K562 treated with DMSO at 1 percent for 4 hours (cell line): ENCODE data around the gene RECQL5. TPM values are rescaled to one million over a fixed set of nuclear protein-coding genes. Genes with fewer than 3 reads are reported as not detected.

Experiments
- total RNA-seq: library from RNA; unstranded; fragments of 300-600 nt; gene quantifications from 2 replicates; pipeline ENCODE4 v1.2.3, GENCODE V29; 2022; ENCODE audit not compliant: insufficient read depth

Gene RECQL5
- total RNA-seq, result 19.1 and 20.5 TPM in 2 replicates

DNA sequence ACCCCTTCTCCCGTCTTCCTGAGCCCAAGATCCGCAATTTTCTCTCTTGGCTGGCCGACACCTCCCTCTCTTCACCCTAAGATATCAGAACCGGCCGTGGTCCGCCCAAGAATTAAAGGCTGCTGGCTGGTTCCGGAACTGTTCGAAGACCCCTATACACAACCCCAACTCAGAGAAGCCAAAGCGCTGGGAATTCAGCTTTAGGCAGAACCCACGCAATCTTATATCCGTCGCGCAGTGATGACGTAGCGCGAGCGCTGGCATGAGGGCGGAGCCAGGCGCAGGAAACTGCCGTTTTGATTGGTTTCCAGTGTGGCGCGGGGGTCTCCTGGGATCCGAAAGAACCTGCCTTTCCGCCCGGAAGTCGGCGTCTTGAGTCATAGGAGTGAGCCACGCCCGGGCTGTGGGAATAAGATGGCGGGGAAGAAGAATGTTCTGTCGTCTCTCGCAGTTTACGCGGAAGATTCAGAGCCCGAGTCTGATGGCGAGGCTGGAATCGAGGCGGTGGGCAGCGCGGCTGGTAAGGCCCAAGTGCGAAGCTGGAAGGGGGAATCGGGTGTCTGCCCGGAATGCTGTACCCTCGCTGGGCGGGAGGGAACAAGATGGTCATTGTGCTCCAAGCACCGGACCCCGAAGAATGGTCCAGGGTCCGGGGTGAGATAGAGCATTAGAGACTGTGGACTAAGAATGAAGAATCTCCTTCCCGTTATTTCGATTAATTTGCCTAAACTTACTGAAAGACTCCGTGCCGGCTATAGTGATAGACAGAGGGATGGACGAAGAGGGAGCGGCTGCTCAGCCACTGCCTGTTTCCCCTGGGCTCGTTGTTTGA lies at the start of gene RECQL5, which contains the start of gene SAP30BP:
Gene RECQL5 (minus strand): TSS at position 196 of the 832 bp plus-strand sequence. CDS start 597 bp downstream, outside the sequence.
Gene SAP30BP (plus strand): TSS at position 380 of the 832 bp plus-strand sequence. CDS start 35 bp downstream, at position 415.

DNA sequence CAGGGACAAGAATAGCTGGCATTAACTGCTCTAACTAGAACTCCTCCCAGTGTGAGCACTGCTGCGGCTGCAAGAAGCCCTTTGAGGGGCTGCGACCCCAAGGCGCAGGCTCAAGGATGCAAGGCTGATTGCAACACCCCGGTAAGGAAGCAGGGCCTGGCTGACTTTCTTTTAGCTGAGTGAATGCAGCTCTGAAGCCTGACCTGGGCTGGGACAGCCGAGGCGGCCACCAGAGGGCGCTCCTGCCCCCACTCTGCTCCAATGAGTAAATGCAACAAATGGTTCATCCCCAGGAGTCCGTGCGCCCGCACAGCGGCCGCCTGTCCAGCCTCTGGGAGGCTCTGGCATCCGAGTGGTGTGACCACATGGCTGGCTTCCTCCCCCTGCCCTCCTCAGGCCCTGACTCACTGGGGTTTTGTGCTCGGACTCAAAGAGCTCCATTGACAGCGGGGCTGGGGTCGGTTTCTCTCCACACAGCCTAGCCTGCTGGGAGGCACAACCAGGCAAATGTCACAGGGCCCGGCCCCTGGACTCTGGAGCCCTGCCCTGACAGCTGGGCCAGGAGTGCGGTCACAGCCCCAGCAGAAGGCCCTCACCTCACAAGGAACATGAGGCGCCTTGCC lies 34.0 kb downstream of the RECQL5 start, which contains the start of gene SMIM5:
Gene SMIM5 (plus strand): TSS at position 572 of the 623 bp plus-strand sequence. CDS start 6,768 bp downstream, outside the sequence.

DNA sequence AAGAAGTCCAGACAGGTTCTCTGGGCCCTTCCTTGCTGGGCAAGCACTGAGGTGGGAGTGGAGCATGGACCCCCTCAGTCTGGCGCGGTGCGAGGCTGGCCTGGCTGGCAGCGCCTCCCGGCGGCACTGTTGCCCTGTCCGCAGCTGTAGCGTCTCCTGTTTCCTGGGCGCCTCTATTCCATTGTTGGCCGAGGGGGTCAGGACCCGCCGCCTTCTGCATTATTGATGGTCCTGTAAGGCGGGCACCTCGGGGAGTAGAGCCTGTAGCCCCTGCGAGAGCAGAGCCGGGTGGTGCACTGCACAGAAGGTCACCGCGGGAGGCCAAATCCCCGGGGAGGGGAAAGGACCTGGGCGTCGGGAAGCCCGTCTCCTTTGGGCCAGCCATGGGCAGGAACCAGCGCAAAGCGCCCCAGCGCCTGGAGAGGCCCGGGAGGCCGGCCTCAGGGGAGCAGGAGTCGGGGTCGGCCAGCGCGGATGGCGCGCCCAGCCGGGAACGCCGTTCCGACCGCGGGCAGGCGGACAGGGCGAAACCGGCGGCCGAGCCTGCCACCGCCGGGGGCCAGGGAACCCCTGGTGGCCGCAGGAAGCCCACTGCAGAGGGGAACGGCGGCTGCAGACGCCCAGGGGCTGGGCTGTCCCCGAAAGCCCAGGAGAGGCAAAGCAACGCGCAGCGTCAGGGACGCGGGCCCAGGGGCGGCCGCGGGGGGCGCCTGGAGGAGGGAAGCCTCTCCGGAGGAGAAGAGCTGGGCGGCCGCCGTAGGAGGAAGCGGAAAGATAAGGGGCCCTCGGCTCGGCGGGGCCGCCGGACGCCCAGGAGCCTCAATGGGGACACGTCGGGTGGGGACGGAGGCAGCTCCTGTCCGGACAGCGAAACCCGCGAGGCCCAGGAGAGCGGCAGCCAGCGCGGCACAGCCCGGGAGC lies 79.0 kb downstream of the RECQL5 start, which contains the start of gene MYO15B:
Gene MYO15B (plus strand): TSS at position 126 of the 921 bp plus-strand sequence. CDS start 258 bp downstream, at position 384.

Other genes starting within 250 kb of the RECQL5 start
- gene TMEM94, start 210.5 kb downstream of the RECQL5 start, total RNA-seq, result 20.6 and 46.7 TPM in 2 replicates
- 3.1 and 4.5 TPM in 2 replicates for gene CASKIN2, start 151.6 kb downstream of the RECQL5 start, total RNA-seq
- 24.1 and 27.1 TPM in 2 replicates for gene TSEN54, start 150.6 kb downstream of the RECQL5 start, total RNA-seq
- 23.7 and 29.6 TPM in 2 replicates for gene LLGL2, start 141.5 kb downstream of the RECQL5 start, total RNA-seq
- gene MYO15B, start 79.4 kb downstream of the RECQL5 start, total RNA-seq, result 0.29 and 1.2 TPM in 2 replicates
- gene SMIM5, start 33.7 kb downstream of the RECQL5 start, total RNA-seq, result not detected in 2 replicates
- 45.2 and 54.9 TPM in 2 replicates for gene SAP30BP, start 184 bp upstream of the RECQL5 start, total RNA-seq
- 0.27 and 1.0 TPM in 2 replicates for gene ITGB4, start 54.3 kb upstream of the RECQL5 start, total RNA-seq
- gene GALK1, start 98.0 kb upstream of the RECQL5 start, total RNA-seq, result 44.8 and 73.0 TPM in 2 replicates
- 45.3 and 46.6 TPM in 2 replicates for gene UNK, start 117.7 kb upstream of the RECQL5 start, total RNA-seq
- gene UNC13D, start 177.2 kb upstream of the RECQL5 start, total RNA-seq, result 164 and 167 TPM in 2 replicates
- gene WBP2, start 188.2 kb upstream of the RECQL5 start, total RNA-seq, result 133 TPM in 2 replicates
- gene TRIM47, start 211.4 kb upstream of the RECQL5 start, total RNA-seq, result 2.6 and 3.6 TPM in 2 replicates
- 21.2 and 26.6 TPM in 2 replicates for gene TRIM65, start 229.8 kb upstream of the RECQL5 start, total RNA-seq
- gene MRPL38, start 237.7 kb upstream of the RECQL5 start, total RNA-seq, result 82.4 and 95.4 TPM in 2 replicates